ENCODE data around the gene FGF11. TPM values are rescaled to one million over a fixed set of nuclear protein-coding genes. Genes with fewer than 3 reads are reported as not detected.

FGF11 gene
- total and polyA plus RNA-seq, 10 donors: 1.0 to 5.5 (median 3.0) TPM

DNA sequence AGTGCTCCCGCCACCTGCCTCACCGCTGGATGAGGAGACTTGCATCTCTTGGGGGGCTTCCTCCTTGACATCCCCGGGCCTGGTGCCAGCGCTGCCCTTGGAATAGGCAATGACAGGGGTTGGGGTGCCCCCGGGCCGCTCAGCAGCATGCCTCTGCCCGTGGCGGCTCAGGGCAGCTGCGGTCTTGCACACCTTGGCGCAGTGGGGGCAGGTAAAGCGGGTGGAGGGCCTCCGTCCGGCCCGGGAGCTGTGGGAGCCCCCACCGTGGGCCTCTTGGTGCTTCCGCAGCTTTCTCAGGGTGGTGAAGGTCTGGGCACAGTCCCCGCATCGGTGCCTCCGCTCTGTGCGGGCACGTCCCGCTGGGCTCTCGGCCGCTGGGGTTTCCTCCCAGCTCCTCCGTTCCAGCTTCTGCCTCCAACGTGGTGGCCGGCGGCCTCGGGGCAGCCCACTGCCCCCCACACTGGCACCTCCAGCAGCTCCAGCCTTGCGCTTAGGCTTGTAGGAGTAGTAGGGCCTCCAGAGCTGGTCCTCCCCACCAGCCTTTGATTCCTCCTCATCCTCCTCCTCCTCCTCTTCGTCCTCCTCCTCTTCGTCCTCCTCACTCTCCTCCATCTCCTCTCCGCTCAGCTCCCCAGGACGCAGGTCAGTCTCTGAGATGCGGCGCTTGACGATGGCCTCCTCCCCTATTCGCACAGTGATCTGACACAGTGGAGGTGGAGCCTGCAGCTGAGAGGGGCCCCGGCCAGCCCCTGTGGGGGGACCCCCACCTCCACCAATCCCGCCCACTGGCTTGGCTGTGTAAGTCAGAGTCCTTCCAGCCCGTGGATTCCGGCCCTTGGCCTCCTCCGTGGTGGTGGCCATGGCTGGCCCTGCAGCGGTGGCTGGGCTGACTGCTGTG, 23.4 kb downstream of the FGF11 start:
- peak; percentile 17 to 60 (median 50) for TF ChIP-seq POLR2AphosphoS5 (IDR thresholded peaks at IDR 0.05)
- TF ChIP-seq, protein P1, sequence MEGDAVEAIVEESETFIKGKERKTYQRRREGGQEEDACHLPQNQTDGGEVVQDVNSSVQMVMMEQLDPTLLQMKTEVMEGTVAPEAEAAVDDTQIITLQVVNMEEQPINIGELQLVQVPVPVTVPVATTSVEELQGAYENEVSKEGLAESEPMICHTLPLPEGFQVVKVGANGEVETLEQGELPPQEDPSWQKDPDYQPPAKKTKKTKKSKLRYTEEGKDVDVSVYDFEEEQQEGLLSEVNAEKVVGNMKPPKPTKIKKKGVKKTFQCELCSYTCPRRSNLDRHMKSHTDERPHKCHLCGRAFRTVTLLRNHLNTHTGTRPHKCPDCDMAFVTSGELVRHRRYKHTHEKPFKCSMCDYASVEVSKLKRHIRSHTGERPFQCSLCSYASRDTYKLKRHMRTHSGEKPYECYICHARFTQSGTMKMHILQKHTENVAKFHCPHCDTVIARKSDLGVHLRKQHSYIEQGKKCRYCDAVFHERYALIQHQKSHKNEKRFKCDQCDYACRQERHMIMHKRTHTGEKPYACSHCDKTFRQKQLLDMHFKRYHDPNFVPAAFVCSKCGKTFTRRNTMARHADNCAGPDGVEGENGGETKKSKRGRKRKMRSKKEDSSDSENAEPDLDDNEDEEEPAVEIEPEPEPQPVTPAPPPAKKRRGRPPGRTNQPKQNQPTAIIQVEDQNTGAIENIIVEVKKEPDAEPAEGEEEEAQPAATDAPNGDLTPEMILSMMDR (IDR thresholded peaks at IDR 0.05 in 8 of 11, conservative IDR thresholded peaks at IDR 0.05 in 3 of 11): no peak
- H3K27me3 ChIP-seq (replicated peaks in 1 of 7): no peaks in the 10 kb centered on the region
- peaks cover 0 to 72% (median 38%) of the 10 kb centered on the region in 6 donors for H3K36me3 ChIP-seq
- 91 to 95% (median 93%) methylated on average over 30 to 44 of the region's 44 CpGs for WGBS, 5 donors
- no peak overlapping the region for H3K4me3 ChIP-seq
- intact Hi-C loops (cut with DNase I; ENCODE audit: low total_unique reads): no loop called here
- H3K4me1 ChIP-seq: peaks cover 3 to 25% (median 20%) of the 10 kb centered on the region in 6 donors
- no peaks in the 10 kb centered on the region for H3K9me3 ChIP-seq
- DNase-seq: no peak
- no peak overlapping the region for H3K27ac ChIP-seq

GRCh38 chr17:7463372-7463846, 24.1 kb downstream of the FGF11 start:
- no peak for DNase-seq
- 91 to 95% (median 93%) methylated on average over 12 to 14 of the region's 14 CpGs for WGBS, 5 donors
- H3K4me1 ChIP-seq: peaks cover 6 to 32% (median 27%) of the 10 kb centered on the region in 6 donors
- no peaks in the 10 kb centered on the region for H3K9me3 ChIP-seq
- no peak overlapping the region for H3K4me3 ChIP-seq
- peaks cover 0 to 73% (median 38%) of the 10 kb centered on the region in 6 donors for H3K36me3 ChIP-seq
- no peak overlapping the region for H3K27ac ChIP-seq
- intact Hi-C loops (cut with DNase I; ENCODE audit: low total_unique reads): no loop called here
- H3K27me3 ChIP-seq (replicated peaks in 1 of 7): no peaks in the 10 kb centered on the region
- TF ChIP-seq, protein P1 (IDR thresholded peaks at IDR 0.05 in 8 of 11, conservative IDR thresholded peaks at IDR 0.05 in 3 of 11): no peak
- TF ChIP-seq POLR2A (IDR thresholded peaks at IDR 0.05): no peak
- no peak for TF ChIP-seq POLR2AphosphoS5 (IDR thresholded peaks at IDR 0.05)

DNA sequence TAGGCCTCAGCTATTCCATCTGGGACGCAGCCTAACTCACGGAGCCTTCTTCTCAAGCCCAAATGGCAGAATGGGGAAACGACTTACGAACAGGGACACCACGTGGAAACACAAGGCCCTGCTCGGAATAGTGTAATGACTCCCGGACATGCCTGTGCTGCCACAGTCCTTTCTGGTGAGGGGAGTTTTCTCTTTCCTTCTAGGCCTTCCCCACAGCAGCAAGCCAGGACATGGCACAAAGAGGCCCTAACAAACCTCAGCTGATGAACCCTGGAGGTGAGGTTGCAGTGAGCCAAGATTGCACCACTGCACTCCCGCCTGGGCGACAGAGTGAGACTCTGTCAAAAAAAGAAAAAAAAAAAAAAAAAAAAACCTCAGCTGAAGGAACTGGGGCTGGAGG, 24.8 kb downstream of the FGF11 start:
- Histone ChIP-seq H3K9me3 (no peaks in the 10 kb centered on the region), H3K4me1 (peaks cover 6 to 39% (median 29%) of the 10 kb centered on the region in 6 donors), H3K4me3 (no peak overlapping the region), H3K27ac (no peak overlapping the region), H3K27me3 (replicated peaks in 1 of 7) (no peaks in the 10 kb centered on the region), H3K36me3 (peaks cover 0 to 75% (median 38%) of the 10 kb centered on the region in 6 donors)
- TF ChIP-seq, protein P1 (IDR thresholded peaks at IDR 0.05 in 8 of 11, conservative IDR thresholded peaks at IDR 0.05 in 3 of 11): no peak
- TF ChIP-seq POLR2AphosphoS5 (IDR thresholded peaks at IDR 0.05): no peak
- no peak for TF ChIP-seq POLR2A (IDR thresholded peaks at IDR 0.05)
- no peak for DNase-seq
- 87 to 95% (median 92%) methylated on average over 9 of the region's 9 CpGs for WGBS, 5 donors
- intact Hi-C loops (cut with DNase I; ENCODE audit: low total_unique reads): no loop called here

Measured in spleen (tissue), 11 donors.